GM12874 (cell line): Measurements from ENCODE around the gene NBPF6.
"Not testable (repeated sequence)": the region's sequence is repeated elsewhere in the genome, so short reads cannot be mapped to it uniquely, and the experiment has no call there.

Source experiments
- TF ChIP-seq, protein P1 (sequence below): IDR thresholded peaks from 2 replicates; pipeline ENCODE4 v1.5.1; 2011; ENCODE audit warnings: low read depth, mild to moderate bottlenecking, control low read depth, low read length, moderate library complexity; ENCODE audit not compliant: insufficient read depth

NBPF6 gene, protein sequence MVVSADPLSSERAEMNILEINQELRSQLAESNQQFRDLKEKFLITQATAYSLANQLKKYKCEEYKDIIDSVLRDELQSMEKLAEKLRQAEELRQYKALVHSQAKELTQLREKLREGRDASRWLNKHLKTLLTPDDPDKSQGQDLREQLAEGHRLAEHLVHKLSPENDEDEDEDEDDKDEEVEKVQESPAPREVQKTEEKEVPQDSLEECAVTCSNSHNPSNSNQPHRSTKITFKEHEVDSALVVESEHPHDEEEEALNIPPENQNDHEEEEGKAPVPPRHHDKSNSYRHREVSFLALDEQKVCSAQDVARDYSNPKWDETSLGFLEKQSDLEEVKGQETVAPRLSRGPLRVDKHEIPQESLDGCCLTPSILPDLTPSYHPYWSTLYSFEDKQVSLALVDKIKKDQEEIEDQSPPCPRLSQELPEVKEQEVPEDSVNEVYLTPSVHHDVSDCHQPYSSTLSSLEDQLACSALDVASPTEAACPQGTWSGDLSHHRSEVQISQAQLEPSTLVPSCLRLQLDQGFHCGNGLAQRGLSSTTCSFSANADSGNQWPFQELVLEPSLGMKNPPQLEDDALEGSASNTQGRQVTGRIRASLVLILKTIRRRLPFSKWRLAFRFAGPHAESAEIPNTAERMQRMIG

GRCh38 chr1:108450043-108450442 lies at the start of gene NBPF6:
TSS of gene NBPF6 (plus strand) at chr1:108450343. CDS start at chr1:108450602, 259 bp downstream.
- TF ChIP-seq, protein P1, sequence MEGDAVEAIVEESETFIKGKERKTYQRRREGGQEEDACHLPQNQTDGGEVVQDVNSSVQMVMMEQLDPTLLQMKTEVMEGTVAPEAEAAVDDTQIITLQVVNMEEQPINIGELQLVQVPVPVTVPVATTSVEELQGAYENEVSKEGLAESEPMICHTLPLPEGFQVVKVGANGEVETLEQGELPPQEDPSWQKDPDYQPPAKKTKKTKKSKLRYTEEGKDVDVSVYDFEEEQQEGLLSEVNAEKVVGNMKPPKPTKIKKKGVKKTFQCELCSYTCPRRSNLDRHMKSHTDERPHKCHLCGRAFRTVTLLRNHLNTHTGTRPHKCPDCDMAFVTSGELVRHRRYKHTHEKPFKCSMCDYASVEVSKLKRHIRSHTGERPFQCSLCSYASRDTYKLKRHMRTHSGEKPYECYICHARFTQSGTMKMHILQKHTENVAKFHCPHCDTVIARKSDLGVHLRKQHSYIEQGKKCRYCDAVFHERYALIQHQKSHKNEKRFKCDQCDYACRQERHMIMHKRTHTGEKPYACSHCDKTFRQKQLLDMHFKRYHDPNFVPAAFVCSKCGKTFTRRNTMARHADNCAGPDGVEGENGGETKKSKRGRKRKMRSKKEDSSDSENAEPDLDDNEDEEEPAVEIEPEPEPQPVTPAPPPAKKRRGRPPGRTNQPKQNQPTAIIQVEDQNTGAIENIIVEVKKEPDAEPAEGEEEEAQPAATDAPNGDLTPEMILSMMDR: not testable (repeated sequence)

DNA sequence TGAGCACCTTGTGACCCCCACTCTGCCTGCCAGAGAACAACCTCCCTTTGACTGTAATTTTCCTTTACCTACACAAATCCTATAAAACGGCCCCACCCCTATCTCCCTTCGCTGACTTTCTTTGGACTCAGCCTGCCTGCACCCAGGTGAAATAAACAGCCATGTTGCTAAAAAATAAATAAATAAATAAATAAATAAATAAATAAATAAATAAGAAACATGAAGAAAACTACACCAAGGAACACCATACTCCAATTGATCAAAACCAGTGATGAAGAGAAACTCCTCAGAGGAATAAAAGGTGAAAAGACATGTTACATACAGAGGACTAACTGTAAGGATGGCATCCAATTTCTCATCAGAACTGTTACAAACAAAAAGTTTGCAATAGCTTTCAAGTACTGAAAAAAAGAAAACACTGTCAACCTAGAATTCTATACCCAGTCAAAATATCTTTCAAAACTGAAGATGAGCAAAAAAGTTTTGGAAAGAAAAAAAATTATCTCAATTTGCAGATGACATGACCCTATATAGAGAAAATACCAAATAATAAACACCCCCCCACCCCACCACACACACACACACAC lies 28.4 kb downstream of the NBPF6 start:
- TF ChIP-seq, protein P1: no peak

DNA sequence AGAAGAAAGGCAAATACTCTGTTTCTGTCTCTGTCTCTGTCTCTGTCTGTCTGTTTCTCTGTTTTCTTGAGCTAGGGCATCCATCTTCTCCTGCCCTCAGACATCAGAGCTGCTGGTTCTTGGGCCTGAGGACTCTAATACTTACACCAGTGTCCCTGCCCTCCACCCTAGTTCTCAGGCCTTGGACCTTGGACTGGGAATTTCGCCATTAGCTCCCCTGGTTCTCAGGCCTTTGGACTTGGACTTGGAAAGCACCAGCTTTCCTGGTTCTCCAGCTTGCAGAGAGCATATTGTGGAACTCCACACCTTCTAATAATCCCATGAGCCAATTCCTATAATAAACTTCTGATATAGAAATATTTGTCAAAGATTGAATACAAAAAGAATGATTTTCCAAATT lies 32.6 kb downstream of the NBPF6 start:
- TF ChIP-seq, protein P1: no peak

DNA sequence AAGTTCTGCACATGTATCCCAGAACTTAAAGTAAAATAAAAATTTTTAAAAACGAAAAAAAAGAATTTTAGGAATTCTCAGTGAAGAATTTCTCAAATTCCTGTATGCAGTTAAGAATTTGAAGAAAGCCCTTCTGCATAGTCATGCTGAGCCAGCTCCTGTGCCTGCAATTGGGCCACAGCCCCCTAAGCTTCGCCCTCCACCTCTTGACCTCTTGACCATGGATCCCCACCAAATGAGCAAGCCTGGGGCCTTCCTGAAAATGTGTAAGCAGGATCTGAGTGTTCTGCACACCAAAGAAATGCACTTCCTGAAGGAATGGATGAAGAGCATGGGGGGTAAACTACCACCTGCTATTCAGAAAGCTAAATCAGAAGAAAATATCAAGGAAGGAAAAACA lies 52.0 kb downstream of the NBPF6 start:
- TF ChIP-seq, protein P1: no peak

DNA sequence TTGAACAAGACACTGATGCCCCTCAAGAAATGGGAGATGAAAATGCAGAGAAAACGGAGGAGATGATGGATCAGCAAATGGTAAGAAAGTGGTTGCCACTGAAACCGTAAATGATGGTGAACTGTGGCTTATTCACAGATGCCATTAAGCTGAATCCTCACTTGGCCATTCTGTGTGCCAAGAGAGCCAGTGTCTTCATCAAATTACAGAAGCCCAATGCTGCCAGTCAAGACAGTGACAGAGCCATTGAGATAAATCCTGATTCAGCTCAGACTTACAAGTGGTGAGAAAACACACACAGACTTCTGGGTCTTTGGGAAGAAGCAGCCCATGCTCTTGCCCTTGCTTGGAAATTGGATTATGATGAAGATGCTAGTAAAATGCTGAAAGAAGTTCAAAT lies 52.5 kb downstream of the NBPF6 start:
- TF ChIP-seq, protein P1: no peak

GRCh38 chr1:108503062-108503733 lies 53.1 kb downstream of the NBPF6 start:
- TF ChIP-seq, protein P1: no peak

GRCh38 chr1:108504447-108504846 lies 54.3 kb downstream of the NBPF6 start:
- TF ChIP-seq, protein P1: no peak
